ENCODE measurements around the gene NOP9.
A peak's percentile ranks its signal among the peaks of the same experiment; 100 is the strongest.

NOP9 gene, protein sequence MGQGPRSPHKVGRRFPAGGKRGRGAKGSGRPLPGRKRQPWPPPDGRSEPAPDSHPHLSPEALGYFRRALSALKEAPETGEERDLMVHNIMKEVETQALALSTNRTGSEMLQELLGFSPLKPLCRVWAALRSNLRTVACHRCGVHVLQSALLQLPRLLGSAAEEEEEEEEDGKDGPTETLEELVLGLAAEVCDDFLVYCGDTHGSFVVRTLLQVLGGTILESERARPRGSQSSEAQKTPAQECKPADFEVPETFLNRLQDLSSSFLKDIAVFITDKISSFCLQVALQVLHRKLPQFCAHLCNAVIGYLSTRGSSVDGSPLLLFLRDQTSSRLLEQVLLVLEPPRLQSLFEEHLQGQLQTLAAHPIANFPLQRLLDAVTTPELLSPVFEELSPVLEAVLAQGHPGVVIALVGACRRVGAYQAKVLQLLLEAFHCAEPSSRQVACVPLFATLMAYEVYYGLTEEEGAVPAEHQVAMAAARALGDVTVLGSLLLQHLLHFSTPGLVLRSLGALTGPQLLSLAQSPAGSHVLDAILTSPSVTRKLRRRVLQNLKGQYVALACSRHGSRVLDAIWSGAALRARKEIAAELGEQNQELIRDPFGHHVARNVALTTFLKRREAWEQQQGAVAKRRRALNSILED

DNA sequence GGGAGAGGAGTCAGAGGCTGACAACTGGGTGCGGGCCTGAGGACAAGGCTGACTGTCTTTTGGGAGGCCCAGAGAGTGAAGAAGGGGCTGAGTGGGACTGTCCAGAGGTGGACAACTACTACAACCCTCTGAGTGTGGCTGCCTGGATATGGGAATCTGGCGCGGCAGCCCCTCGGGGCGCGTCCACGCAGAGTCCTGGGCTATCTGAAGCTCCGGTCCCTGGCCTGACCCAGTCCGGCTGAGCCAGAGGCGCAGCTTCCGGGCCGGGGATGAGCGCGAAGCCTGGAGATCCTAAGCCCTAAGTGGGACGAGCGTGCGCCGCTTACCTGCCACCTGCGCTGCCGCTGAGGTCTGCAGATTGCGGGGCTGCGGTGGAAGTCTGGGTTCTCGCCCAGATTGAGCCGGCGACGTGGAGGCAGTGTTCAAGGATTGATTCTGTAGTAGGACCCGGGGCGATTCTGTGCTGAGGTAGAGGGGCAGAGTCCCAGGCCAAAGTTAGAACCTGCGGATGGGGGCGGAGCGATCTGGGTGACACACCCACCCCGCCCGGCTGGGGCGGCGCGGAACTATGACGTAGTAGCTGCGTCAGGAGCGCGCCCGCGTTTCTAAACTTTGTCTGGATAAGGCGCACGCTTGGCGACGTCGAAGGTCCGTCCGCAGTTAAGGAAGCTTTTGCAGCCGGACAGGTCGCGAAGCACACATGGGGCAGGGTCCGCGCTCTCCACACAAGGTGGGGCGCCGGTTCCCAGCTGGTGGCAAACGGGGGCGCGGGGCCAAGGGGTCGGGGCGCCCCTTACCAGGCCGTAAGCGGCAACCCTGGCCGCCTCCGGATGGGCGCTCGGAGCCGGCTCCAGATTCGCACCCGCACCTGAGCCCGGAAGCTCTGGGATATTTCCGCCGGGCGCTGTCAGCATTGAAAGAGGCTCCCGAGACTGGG, at the start of gene NOP9, which contains the start of gene DHRS1:
Gene NOP9, plus strand, starts transcription at position 596 of the 937 bp plus-strand sequence. Its CDS starts 105 bp downstream, at position 701.
Gene DHRS1, minus strand, starts transcription at position 526 of the 937 bp plus-strand sequence. CDS start 674 bp downstream, outside the sequence.
- peak; percentile 81 for DNase-seq (ENCODE audit: low read depth, low spot score)

DNA sequence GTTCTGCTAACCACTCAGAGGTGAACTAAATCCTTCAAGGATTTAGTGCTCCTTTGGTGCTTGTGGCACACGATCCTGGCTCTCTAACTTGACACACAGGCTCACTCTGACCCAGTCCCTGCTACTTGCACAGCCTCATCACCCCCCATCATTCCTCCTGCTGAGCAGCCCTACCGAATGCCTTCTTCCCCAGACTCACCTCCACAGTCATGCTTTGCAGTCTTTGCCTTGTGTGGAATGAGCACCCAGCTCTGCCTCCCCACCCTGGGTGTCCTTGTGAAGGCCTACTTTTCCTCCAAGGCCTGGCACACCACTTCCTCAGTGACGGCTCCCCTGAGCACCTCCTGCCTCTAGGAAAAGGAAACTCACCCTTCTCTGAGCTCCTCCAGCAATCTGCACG, 49.3 kb upstream of the NOP9 start:
- no peak for DNase-seq (ENCODE audit: low read depth, low spot score)

DNA sequence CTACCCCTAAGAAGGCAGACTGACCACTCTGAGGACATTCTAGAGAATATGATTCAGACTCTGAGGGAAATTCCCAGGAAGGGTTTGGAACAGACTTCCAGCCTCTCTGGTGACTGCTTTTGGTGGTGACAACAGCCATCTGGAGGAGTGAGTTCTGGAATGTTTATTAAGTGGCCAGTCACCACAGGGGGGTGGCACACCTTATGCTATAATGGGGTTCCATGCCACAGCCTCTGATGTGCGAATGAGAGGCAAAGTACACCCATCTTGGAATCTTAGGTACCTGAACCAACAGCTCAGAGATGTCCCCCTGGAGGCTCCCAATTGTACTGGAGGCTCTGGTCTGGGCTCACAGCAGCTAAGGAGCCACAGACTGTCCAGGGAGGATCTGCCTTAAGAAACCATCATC, 47.8 kb upstream of the NOP9 start:
- DNase-seq (ENCODE audit: low read depth, low spot score), result no peak

DNA sequence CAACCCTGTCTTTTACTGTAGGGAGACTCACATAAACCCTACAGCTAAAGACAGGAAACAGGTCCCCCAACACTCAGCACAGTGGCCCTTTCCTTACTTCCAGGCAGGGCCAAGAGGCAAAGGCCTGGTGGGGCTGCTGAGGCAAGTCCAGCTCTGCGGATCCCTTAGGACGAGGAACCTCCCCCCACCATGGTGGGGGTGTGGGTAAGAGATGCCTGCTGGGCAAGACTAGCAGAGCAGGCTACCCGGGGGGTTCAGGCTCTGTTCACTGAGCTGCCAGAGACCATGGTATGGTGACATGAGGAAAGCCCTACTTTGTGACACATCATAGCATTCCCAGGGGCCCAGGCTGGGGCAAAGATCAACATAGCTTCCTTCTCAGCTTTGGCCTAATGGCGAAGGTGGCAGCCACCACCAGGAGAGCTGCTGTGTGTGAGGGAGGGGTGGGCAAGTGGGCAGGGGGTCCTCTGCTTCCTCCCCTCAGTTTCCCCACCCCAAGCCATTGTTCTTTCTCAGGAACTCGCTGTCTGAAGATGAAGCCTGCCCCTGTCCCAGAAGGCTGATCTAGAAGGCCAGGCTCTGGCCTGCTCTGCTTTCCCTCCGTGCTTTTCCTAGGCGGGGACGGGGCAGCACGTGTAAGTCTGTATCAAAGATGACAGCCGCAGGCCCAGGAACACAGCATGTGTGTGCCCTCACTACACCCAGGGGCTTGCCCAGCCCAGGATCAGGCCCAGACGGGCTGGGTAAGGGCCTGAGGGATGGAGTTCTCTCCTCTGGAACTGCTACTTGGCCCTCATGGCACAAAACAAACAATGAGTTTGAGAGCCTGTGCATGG, 47.1 kb upstream of the NOP9 start:
- no peak for DNase-seq (ENCODE audit: low read depth, low spot score)

DNA sequence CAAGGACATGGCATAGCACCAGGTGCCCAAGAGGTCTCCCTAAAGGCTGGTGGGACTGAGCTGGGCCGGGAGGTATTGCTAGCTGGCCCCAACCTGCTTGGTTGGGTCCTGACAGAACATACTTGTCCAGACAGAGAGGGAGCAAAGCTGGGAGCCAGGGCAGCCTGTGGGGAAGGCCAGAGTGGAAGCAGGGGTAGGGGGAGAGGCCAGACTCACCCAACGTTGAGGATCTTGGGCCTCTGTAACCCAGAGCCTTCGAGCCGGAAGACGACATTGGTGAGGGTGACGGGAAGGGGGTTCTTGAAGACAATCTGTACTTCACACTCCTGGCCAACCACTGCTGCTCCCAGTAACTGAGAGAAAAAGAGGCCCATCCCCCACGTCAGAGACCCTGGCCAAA, 45.7 kb upstream of the NOP9 start:
- no peak for DNase-seq (ENCODE audit: low read depth, low spot score)

DNA sequence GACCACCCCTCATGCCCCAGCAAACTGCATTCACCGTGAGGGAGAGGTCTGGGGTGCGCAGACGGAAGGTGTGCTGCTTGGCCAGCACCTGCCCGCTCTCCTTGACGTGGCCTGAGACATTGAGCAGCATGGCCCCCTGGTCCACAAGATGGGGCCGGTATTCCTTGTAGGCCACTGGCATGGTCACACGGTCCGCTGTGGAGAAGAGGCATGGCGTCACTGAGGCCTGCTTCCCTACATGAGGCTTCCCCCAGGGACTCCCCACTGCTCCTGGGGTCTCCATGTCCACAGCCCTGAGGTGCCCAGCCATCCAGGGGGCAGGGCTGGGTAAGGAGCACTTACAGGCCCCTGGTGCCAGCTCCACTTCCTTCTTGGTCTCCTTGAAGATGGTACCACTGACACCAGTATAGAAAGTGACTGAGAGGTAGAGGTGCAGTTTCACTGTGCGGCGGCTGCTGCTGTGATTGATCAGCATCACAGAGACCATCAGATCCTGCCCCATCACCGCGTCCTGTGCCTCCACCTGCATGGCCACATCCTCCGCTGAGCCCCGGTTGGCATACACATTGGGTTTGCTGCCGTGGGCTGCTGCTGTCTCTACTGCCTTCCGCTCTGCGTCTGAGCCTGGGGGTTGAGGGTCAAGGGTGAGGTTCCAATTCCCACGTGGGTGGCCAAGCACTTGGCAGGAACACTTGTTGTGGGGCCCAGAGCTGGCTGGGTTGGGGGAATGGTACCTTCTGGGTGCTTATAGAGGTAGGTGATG, 44.8 kb upstream of the NOP9 start:
- no peak for DNase-seq (ENCODE audit: low read depth, low spot score)

DNA sequence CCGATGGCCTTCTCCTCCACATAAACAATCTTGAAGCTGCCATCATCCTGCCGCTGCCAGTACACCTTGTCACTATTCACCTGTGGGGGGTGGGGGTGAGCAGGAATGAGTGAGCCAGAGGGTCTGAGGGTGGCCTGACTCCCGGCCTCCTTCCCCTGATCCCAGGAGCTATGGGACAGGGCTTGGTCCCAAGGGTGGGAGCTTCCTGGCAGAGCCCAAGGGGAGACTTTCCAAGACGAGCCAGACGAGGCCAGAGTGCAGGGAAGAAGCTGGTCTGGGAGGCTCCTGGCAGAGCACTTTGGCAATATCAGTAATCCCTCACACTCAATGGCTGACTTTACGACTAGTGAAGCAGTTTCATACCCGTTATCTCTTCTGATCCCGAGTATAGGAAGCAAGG, 44.2 kb upstream of the NOP9 start:
- DNase-seq (ENCODE audit: low read depth, low spot score), result no peak

DNA sequence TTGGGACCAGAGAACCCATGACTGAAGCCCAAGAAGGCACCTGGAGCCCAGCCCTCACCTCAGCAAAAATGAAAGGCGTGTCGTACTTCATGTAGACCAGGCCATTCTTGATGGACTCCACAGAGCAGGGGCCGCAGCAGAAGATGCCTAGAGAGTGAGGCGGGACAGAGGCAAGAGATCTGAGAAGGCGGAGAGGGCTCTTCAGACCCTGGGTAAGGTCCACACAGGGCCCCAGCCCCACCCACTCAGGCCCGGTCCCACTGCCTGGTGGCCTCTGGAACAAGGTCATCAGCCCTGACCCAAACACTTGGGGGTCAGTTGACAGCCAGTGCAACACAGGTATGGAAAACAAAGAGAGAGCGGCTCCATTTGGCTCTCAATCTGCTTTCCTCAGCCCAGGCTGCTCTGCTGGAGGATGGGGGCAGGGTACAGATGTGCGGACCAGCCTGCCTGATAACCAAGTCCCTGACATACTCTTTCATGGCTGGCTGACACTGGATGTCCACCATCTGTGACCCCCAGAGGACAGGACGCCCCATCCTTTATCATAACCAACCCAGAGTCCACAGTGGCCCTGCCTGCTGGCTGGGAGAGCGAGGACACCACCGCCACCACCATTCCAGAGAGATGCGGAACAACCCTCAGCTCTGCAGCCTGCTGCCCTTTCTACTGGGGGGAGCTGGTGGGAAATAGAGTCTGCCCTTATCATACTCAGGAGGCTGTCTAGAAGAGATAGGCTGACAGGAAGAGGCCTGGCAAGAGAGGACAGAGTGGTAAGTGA, 43.5 kb upstream of the NOP9 start:
- no peak for DNase-seq (ENCODE audit: low read depth, low spot score)

DNA sequence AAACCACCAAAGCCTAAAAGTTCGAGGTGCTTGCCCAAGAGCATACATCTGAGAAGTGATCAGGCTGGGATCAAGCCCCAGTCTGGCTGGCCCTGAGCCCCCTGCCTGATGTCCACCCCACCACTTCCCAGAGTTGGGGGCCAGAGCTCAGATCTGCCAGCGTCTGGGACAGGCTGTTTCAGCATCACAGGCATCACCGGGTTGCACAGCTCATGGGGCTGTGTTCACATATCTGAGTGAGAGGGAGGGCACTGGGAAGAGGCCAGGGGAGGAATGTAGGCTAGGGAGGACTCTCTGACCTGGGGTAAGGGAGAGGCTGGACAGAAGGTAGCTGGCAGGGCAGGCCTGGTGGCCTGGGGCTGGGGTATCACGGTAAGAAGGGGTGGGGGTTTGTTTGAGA, 42.7 kb upstream of the NOP9 start:
- no peak for DNase-seq (ENCODE audit: low read depth, low spot score)

DNA sequence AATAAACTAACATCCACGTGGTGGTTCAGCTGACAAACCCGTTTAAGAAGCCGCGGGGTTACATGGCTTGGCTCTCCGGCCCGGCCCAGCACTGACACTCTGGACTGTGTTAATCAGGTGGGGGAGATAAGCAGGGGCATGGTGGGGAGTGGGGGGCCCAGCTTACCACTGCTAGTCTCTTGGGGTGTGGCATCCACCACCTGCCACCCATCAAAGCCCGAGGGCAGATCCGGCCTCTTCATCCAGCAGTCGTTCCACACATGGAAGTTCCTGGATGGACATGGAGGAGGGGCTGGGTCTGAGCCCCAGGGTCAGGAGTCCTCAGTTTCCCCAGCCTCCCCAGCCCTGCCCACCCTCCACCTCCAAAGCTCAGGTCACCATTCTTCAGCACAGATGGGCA, 41.5 kb upstream of the NOP9 start:
- no peak for DNase-seq (ENCODE audit: low read depth, low spot score)

DNA sequence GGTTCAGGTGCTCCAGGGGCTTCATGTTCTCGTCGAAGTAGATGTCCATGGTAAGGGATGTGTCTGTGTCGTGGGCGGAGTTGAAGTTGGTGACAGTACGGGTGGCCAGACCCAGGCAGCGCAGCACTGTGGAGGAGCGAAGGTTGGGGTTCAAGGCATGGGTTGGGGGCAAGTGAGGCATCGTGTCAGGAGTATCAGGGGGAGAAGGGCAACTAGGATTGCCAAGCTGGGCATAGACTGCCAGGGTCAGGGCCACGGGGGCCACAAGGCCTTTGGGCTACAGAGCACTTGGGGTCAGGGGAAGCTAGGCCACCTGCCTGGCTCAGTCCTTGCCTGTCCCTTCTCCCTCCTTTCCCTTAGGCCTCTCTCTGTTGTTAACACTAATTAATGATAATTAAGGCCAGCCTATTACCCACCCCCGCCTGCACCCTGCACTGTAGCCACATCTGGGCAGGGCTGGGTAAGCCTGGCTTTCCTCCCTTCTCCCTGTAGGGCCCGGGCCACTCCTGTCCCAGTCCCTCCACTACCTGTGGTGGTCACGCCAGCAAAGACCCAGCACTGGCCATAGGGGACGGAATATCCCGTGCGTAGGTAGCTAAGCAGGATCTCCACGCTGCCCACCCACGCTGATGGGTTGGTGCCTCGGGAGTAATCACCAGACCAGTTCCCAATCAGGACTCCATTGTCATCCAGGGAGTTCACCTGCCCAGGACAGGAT, 40.9 kb upstream of the NOP9 start:
- DNase-seq (ENCODE audit: low read depth, low spot score), result no peak

DNA sequence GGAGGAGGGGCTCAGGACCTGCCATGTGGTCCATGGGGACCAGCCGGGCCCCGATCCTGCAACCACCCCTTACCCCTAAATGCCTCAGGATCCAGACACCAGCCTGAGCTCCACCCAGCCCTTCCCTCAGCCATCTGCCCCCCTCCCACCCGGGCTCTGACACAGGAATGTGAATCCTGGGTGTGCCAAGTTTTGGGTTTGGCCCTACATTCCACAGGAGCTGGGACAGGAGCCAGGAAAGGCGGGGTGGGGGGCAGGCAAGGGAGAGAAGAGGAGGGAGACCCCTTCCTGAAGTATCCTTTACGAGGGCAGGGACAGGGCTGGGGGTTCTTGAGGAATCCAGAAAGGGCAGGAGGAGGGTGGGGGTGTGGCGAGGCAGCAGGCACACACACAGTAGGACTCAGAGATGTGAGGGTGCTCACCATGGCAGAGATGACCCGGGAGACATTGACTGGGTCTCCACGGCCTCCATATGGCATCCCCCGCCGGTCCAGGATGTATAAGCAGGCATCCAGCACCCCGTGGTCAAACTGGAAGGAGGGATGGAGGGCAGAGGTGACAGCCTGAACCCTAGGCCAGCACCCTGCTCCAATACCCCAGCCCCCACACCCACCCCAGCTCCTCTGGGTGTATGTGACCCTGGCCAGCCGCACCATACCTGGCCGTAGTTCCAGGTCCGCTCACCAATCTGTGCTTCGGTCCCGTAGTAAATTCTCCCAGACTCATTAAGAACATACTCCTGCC, 40.2 kb upstream of the NOP9 start:
- DNase-seq (ENCODE audit: low read depth, low spot score), result no peak

DNA sequence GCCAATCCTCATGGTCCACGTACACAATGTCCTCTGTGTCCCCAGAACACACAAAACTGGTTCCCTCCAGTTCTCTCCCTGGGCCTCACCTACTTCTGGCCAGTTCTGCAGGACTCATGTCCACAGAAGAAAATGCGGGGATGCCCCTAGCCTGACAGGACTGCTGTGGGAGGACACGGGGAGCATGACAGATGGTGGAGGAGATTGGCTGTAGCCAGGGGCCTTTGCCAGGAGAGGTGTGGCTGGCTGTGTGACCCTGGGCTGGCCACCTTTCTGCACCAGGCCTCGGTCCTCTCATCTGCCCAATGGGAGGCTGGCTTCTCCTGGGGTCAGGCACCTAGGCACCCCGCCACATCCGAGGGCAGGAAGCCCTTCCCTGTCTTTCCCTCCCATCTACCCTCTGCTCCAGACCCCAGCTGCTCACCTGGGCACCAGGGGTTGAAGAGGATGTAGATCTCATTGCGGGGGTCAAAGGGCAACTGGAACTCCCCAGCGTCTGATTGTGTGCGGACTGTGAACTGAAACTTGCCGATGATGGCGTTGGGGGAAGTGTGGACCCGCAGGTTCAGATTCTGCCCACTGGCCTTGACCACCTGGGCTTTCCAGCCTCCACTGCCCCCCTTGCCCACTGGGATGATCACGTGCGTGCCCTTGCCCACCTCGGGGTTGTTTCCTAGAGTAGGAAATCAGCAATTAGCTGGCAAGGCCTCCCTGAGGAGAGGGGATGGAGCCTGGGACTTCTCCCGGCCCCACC, 39.4 kb upstream of the NOP9 start:
- DNase-seq (ENCODE audit: low read depth, low spot score), result no peak

DNA sequence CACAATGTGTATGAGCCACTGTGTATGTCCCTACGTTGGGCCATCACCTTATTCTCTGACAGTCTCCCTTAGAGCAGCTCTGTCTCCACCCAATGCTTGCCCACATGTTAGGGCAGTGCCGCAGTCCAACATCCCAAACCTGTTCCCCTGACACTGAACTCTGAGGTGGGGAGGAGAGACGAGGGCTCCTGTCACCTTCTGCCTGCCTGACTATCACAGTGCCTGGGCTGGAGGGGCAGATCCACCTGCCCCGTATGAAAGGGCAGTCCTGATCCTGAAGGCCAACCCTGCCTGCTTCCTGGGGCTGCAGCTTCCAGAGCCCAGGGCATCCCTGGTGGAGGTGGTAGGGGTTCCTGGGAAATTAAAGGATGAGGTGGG, 38.9 kb upstream of the NOP9 start:
- no peak for DNase-seq (ENCODE audit: low read depth, low spot score)

DNA sequence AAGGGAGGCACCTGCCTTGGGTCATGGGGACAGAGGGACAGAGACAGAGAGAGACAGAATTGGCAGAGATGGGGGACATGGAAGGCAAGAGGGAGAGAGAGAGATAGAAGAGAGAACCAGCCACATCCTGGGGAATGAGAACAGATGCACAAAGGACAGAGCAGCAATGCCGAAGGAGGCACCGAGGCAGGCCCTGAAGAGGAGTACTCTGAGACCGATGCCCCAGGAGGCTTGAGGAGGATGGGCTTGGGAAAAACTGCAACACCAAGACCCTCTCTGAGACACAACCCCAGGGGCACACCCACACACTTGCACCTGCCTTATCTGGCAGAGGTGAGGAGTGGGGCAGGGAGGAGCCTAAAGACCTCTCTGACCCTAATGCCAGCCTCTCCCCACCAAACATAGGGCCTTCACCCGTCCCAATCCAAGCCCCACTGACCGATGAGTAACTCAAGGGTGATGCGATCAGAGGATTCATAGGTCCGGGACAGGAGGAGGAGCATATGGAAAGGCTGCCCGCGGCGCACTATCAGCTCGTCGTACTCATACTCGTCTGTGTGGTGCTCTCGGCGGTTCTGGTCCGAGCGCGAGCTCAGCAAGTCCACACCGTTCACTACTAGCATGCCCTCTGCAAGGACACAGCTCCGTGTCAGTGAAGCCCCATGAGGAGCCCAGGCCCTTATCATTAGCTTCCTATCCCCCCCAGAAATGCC, 38.2 kb upstream of the NOP9 start:
- no peak for DNase-seq (ENCODE audit: low read depth, low spot score)

DNA sequence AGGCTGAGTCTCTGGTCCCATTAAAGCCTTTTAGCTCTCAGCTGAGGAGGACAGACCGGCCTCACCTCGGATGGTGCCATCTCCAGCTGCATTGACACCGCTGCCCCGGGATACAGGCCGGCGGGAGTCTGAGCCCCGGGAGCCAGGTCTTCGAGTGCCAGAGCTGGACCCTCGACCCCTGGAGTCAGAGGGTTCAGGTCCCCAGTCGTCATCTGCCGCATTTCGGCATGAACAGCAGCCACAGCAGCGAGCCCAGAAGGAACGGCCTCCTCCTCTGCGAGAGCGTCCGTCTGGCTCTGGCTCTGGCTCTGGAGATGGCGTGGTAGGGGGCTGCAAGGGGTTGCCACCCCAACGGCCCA, 37.7 kb upstream of the NOP9 start:
- no peak for DNase-seq (ENCODE audit: low read depth, low spot score)
